HepG2 (cell line): ENCODE measurements around the gene ANKRD2. TPM values are rescaled to one million over a fixed set of nuclear protein-coding genes. Genes with fewer than 3 reads are reported as not detected.
A peak's percentile ranks its signal among the peaks of the same experiment; 100 is the strongest.

ENCODE experiments used
- CC2D1A ChIP-seq: sonication (generic); formaldehyde crosslinking; IDR thresholded peaks from 2 replicates; pipeline ENCODE4 v1.8.1; 2023; ENCODE audit warnings: mild to moderate bottlenecking, missing genetic modification reagents
- CCDC6 ChIP-seq: sonication (generic); formaldehyde crosslinking; IDR thresholded peaks from 2 replicates; pipeline ENCODE4 v1.8.1; 2022; ENCODE audit warnings: mild to moderate bottlenecking, missing genetic modification reagents, moderate library complexity
- JUN ChIP-seq: sonication (generic); formaldehyde crosslinking; IDR thresholded peaks from 2 replicates; pipeline ENCODE4 v1.4.0; 2020; ENCODE audit warnings: mild to moderate bottlenecking, missing genetic modification reagents
- NCOR1 ChIP-seq: fragments of 200-600 bp; sonication (generic); IDR thresholded peaks from 2 replicates; pipeline ENCODE4 v1.7.0; 2017; ENCODE audit warnings: antibody characterized with exemption, low read length, borderline replicate concordance
- RBM39 ChIP-seq: fragments of 200-400 bp; formaldehyde crosslinking; IDR thresholded peaks from one replicate; pipeline ENCODE4 v1.6.1; 2018; ENCODE audit warnings: antibody characterized with exemption, mild to moderate bottlenecking, low read depth, low read length; ENCODE audit not compliant: poor library complexity, severe bottlenecking
- REPIN1 ChIP-seq: sonication (generic); formaldehyde crosslinking; IDR thresholded peaks from 2 replicates; pipeline ENCODE4 v1.8.0; 2022; ENCODE audit warnings: missing genetic modification reagents, low read depth, mild to moderate bottlenecking, borderline replicate concordance
- RORA ChIP-seq: sonication (generic); formaldehyde crosslinking; IDR thresholded peaks from 2 replicates; pipeline ENCODE4 v1.5.0; 2020; ENCODE audit warnings: mild to moderate bottlenecking, missing genetic modification reagents, moderate library complexity
- SMAD1 ChIP-seq: sonication (generic); formaldehyde crosslinking; IDR thresholded peaks from 2 replicates; pipeline ENCODE4 v1.4.0; 2020; ENCODE audit warnings: missing genetic modification reagents, low read depth, mild to moderate bottlenecking, borderline replicate concordance
- ZKSCAN5 ChIP-seq: sonication (generic); formaldehyde crosslinking; IDR thresholded peaks from 2 replicates; pipeline ENCODE4 v1.5.1; 2020; ENCODE audit warnings: mild to moderate bottlenecking, missing genetic modification reagents
- ZNF781 ChIP-seq: sonication (generic); formaldehyde crosslinking; IDR thresholded peaks from 2 replicates; pipeline ENCODE4 v1.5.1; 2020; ENCODE audit warnings: borderline replicate concordance, mild to moderate bottlenecking, missing genetic modification reagents; ENCODE audit errors: not compliant biosample characterization
- ZNF841 ChIP-seq: sonication (generic); formaldehyde crosslinking; IDR thresholded peaks from 2 replicates; pipeline ENCODE4 v1.8.1; 2023; ENCODE audit warnings: missing genetic modification reagents, borderline replicate concordance
- ZZZ3 ChIP-seq: sonication (generic); formaldehyde crosslinking; IDR thresholded peaks from 2 replicates; pipeline ENCODE4 v1.4.0; 2020; ENCODE audit warnings: missing genetic modification reagents, mild to moderate bottlenecking, borderline replicate concordance
- polyA plus RNA-seq, 8 experiments: library from polyadenylated mRNA; depleted of rRNA in 3 of 8; stranded (reverse) in 7 of 8; unstranded in 1 of 8; fragments of >200 nt; fragmentation: Illumina TruSeq in 4 of 8; extraction: Trizol in 4 of 8; gene quantifications; 2 replicates each; pipeline versions ENCODE4 v1.2.1 to v1.2.3, GENCODE V29; 2011 to 2016; ENCODE audit warnings: low read depth in 4 of 8, missing spikeins in 1 of 8, mixed read lengths in 1 of 8; ENCODE audit not compliant: insufficient read depth in 1 of 8
- total RNA-seq, 5 experiments: library from RNA; depleted of rRNA; stranded (reverse); fragments of >200 nt; fragmentation: Illumina TruSeq; extraction: Trizol; gene quantifications; 2 replicates each; pipeline ENCODE4 v1.2.3, GENCODE V29; 2016; ENCODE audit warnings: low read depth in 1 of 5
- TF ChIP-seq, protein P1 (sequence below): sonication (generic); formaldehyde crosslinking; IDR thresholded peaks from 2 replicates; pipeline ENCODE4 v1.4.0; 2020; ENCODE audit warnings: missing genetic modification reagents, mild to moderate bottlenecking, borderline replicate concordance
- TF ChIP-seq, protein P2 (sequence below): sonication (generic); formaldehyde crosslinking; conservative IDR thresholded peaks from 2 replicates; pipeline ENCODE4 v1.8.0; 2022; ENCODE audit warnings: missing genetic modification reagents
- TF ChIP-seq, protein P3 (sequence below): sonication (generic); formaldehyde crosslinking; IDR thresholded peaks from 2 replicates; pipeline ENCODE4 v1.4.0; 2020; ENCODE audit warnings: missing genetic modification reagents, borderline replicate concordance
- TF ChIP-seq, protein P4 (sequence below): sonication (generic); IDR thresholded peaks from 2 replicates; pipeline ENCODE4 v1.6.1; 2016; ENCODE audit warnings: low read depth, borderline replicate concordance

Gene ANKRD2
- total and polyA plus RNA-seq, 2 of the 13 experiments (the other 11 are each of a cell fraction or from before 2014, with no cell fraction given), result not detected

DNA sequence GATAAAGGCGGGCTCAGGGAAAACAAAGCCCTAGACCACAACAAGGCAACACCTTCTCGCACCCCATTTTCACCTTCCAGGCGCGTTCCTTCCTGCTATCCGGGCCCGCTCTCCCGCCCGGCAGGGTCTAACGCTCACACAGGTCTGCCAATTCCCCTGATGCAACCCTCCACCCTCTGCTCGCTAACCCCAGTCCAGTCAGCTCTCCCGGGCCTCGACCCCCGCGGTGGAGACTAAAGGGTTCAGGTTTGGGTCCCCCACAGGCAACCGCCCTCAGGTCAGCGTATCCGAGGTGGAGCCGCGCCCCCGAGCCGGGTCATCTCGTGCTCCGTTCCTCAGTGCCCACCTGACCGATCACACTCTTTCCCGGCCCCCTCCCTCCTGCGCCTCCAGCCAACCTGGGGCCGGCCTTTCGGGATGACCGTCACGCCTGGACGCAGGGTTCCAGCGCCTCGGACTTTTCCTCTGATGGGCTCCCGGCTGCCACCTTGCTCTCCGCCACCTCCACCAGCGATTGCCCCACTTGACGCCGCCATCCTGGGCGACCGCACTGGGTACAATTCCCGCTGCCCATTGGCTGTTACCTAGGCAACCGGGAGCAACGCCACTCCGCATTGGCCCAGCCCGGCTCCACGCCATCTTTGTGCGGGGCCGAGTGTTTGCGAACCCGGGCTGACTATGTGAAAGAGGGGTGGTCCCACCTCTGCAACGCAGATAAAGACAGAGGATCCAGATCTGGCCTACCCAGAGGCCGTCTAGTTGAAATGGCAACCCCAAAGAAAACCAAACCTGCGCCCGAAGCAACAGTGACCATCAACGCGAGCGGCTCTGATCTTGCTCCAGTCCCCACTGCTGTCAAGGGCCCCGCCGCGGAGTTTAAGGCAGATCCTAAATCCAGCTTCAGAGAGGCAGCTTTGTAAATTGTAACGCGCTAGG lies 60.6 kb downstream of the ANKRD2 start, which contains the start of gene MORN4 (continued):
- TF ChIP-seq, protein P1, sequence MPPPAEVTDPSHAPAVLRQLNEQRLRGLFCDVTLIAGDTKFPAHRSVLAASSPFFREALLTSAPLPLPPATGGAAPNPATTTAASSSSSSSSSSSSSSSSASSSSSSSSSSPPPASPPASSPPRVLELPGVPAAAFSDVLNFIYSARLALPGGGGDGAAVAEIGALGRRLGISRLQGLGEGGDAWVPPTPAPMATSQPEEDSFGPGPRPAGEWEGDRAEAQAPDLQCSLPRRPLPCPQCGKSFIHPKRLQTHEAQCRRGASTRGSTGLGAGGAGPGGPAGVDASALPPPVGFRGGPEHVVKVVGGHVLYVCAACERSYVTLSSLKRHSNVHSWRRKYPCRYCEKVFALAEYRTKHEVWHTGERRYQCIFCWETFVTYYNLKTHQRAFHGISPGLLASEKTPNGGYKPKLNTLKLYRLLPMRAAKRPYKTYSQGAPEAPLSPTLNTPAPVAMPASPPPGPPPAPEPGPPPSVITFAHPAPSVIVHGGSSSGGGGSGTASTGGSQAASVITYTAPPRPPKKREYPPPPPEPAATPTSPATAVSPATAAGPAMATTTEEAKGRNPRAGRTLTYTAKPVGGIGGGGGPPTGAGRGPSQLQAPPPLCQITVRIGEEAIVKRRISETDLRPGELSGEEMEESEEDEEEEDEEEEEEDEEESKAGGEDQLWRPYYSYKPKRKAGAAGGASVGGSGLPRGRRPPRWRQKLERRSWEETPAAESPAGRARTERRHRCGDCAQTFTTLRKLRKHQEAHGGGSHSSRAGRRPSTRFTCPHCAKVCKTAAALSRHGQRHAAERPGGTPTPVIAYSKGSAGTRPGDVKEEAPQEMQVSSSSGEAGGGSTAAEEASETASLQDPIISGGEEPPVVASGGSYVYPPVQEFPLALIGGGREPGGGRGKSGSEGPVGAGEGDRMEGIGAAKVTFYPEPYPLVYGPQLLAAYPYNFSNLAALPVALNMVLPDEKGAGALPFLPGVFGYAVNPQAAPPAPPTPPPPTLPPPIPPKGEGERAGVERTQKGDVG (CRISPR knock-in tag), result peak; percentile 92; the same call in 1 of the 2 replicates
- TF ChIP-seq RORA (CRISPR knock-in tag) (no peak), SMAD1 (CRISPR knock-in tag) (0 out of 2 replicates have a peak, but pooled peaks have one; percentile 53), NCOR1 (no peak), JUN (no peak), ZKSCAN5 (no peak), ZNF841 (CRISPR knock-in tag) (no peak), REPIN1 (0 out of 2 replicates have a peak, but pooled peaks have one; percentile 14), RBM39 (peak; percentile 70), ZZZ3 (CRISPR knock-in tag) (no peak), ZNF781 (CRISPR knock-in tag) (no peak), CCDC6 (CRISPR knock-in tag) (no peak), CC2D1A (CRISPR knock-in tag) (no peak)
- TF ChIP-seq, protein P2, sequence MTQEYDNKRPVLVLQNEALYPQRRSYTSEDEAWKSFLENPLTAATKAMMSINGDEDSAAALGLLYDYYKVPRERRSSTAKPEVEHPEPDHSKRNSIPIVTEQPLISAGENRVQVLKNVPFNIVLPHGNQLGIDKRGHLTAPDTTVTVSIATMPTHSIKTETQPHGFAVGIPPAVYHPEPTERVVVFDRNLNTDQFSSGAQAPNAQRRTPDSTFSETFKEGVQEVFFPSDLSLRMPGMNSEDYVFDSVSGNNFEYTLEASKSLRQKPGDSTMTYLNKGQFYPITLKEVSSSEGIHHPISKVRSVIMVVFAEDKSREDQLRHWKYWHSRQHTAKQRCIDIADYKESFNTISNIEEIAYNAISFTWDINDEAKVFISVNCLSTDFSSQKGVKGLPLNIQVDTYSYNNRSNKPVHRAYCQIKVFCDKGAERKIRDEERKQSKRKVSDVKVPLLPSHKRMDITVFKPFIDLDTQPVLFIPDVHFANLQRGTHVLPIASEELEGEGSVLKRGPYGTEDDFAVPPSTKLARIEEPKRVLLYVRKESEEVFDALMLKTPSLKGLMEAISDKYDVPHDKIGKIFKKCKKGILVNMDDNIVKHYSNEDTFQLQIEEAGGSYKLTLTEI, result no peak
- TF ChIP-seq, protein P3, sequence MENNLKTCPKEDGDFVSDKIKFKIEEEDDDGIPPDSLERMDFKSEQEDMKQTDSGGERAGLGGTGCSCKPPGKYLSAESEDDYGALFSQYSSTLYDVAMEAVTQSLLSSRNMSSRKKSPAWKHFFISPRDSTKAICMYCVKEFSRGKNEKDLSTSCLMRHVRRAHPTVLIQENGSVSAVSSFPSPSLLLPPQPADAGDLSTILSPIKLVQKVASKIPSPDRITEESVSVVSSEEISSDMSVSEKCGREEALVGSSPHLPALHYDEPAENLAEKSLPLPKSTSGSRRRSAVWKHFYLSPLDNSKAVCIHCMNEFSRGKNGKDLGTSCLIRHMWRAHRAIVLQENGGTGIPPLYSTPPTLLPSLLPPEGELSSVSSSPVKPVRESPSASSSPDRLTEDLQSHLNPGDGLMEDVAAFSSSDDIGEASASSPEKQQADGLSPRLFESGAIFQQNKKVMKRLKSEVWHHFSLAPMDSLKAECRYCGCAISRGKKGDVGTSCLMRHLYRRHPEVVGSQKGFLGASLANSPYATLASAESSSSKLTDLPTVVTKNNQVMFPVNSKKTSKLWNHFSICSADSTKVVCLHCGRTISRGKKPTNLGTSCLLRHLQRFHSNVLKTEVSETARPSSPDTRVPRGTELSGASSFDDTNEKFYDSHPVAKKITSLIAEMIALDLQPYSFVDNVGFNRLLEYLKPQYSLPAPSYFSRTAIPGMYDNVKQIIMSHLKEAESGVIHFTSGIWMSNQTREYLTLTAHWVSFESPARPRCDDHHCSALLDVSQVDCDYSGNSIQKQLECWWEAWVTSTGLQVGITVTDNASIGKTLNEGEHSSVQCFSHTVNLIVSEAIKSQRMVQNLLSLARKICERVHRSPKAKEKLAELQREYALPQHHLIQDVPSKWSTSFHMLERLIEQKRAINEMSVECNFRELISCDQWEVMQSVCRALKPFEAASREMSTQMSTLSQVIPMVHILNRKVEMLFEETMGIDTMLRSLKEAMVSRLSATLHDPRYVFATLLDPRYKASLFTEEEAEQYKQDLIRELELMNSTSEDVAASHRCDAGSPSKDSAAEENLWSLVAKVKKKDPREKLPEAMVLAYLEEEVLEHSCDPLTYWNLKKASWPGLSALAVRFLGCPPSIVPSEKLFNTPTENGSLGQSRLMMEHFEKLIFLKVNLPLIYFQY, result 0 out of 2 replicates have a peak, but pooled peaks have one; percentile 46
- TF ChIP-seq, protein P4, sequence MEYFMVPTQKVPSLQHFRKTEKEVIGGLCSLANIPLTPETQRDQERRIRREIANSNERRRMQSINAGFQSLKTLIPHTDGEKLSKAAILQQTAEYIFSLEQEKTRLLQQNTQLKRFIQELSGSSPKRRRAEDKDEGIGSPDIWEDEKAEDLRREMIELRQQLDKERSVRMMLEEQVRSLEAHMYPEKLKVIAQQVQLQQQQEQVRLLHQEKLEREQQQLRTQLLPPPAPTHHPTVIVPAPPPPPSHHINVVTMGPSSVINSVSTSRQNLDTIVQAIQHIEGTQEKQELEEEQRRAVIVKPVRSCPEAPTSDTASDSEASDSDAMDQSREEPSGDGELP, result peak; percentile 7; the same call in 1 of the 2 replicates
